NCI-H187 treated with DMSO at 0.1 percent for 48 hours (cell line): ENCODE data around the gene ADAMTS17.
"Not testable (repeated sequence)": the region's sequence is repeated elsewhere in the genome, so short reads cannot be mapped to it uniquely, and the experiment has no call there.

Experiments
- DNase-seq: peaks from one replicate; lab custom pipeline; 2025; lab: John Stamatoyannopoulos, UW

The ADAMTS17 gene

GRCh38 chr15:99955181-99955525 lies 386.6 kb downstream of the ADAMTS17 start:
- no peak for DNase-seq

- DNase-seq: no peak
Measured at GRCh38 chr15:99954361-99955180, 387.2 kb downstream of the ADAMTS17 start.

GRCh38 chr15:99953886-99954285 lies 387.9 kb downstream of the ADAMTS17 start:
- no peak for DNase-seq

GRCh38 chr15:99951511-99951910 lies 390.3 kb downstream of the ADAMTS17 start:
- no peak for DNase-seq

- no peak for DNase-seq
Measured at GRCh38 chr15:99944131-99944530, 397.6 kb downstream of the ADAMTS17 start.

- no peak for DNase-seq
Measured at GRCh38 chr15:99943466-99943865, 398.3 kb downstream of the ADAMTS17 start.

GRCh38 chr15:99932676-99933402 lies 408.9 kb downstream of the ADAMTS17 start:
- no peak for DNase-seq

GRCh38 chr15:99931703-99932603 lies 409.8 kb downstream of the ADAMTS17 start:
- DNase-seq: no peak

GRCh38 chr15:99930696-99931095 lies 411.1 kb downstream of the ADAMTS17 start:
- DNase-seq: no peak

- DNase-seq: no peak
Measured at GRCh38 chr15:99929266-99929665, 412.5 kb downstream of the ADAMTS17 start.

GRCh38 chr15:99928429-99928981 lies 413.3 kb downstream of the ADAMTS17 start:
- DNase-seq: no peak

GRCh38 chr15:99926532-99926931 lies 415.2 kb downstream of the ADAMTS17 start:
- not testable (repeated sequence) for DNase-seq

- DNase-seq: no peak
Measured at GRCh38 chr15:99925661-99926461, 415.9 kb downstream of the ADAMTS17 start.

GRCh38 chr15:99923711-99924110 lies 418.1 kb downstream of the ADAMTS17 start:
- DNase-seq: no peak
